Stimulated activated CD8-positive, alpha-beta memory T cell treated with anti-CD3 and anti-CD28 coated beads, Interleukin-7, amount 100 ng/mL, for 1 hour (primary cell): ENCODE data around the gene EIF2AK2.

Experiments used
- DNase-seq, 2 donors: peaks; one replicate each; pipeline ENCODE4 v3.0.0-alpha.2; 2020; ENCODE audit warnings: low read depth in 2 of 2

Gene EIF2AK2

GRCh38 chr2:37102588-37102987 is 54.2 kb downstream of the EIF2AK2 start:
- no peak for DNase-seq

GRCh38 chr2:37100054-37100453 is 56.7 kb downstream of the EIF2AK2 start:
- no peak for DNase-seq

DNA sequence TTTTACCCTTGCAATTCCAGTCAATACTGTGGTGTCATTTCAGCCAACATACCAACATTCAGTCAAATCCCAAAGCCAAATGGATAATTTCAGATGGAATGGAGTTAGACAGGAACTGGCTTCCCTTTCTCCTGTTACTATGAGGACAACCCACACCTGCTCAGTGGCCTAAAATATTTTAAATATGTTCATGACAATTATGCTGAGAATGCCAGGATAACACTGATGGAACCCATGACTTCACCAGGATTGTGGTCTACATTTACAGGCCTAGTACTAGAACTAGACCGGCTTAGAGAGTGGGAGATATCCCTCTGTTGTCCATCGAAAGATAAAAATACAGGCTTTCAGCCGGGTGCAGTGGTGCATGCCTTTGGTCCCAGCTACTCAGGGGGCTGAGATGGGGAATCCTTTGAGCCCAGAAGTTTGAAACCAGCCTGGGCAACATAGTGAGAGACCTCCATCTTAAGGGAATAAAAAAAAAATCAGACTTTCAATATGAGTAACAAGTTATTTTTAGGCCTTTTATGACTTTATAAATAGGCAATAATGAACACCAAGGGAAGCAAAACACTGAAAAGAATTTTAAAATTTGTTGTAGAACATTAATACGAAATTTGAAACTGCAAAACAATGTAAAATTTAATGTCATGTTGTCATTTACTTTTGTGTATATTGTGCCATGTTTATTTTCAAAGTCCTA is 58.2 kb downstream of the EIF2AK2 start:
- DNase-seq: no peak

GRCh38 chr2:37096568-37096967 is 60.2 kb downstream of the EIF2AK2 start:
- DNase-seq: no peak

- no peak for DNase-seq
These were observed 64.9 kb downstream of the EIF2AK2 start for GRCh38 chr2:37091873-37092272.

DNA sequence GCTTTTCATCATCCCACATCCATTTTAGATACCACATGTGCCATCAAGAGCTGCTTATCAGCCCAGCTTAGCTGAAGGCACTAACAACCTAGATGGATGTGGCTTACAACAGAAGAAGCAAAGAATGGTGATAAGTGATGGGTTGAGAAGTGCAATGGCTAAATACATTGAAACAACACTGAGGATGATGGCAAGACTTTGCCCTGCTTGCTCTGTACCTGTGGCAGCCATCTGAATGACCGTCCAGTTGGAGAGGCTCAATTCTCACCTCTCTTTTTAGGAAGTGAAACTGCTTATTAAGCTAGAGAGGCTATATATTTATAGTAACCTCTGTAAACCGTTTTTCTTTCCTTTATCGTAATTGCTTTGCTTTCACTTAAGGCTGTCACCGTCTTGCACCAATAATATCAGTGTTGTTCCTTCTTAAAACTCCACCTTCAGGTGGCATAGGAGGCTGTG is 66.7 kb downstream of the EIF2AK2 start:
- DNase-seq: no peak

DNA sequence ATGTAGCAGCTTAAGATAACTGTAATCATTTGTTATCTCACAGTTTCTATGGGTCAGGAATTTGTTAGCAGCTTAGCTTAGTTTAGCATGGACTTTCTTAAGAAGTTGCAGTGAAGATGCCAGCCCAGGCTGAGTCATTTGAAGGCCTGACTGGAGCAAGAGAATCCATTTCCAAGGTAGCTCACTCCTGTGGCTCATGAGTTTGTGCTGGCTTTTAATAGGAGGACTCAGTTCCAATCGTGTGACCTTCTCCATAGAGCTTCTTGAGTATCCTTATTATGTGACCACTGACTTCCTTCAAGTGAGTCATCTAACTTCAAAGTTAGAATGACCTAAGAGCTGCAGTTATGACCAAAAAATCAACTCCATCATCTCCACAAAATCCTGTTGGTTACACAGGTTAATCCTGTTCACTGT is 71.0 kb downstream of the EIF2AK2 start:
- no peak for DNase-seq

DNA sequence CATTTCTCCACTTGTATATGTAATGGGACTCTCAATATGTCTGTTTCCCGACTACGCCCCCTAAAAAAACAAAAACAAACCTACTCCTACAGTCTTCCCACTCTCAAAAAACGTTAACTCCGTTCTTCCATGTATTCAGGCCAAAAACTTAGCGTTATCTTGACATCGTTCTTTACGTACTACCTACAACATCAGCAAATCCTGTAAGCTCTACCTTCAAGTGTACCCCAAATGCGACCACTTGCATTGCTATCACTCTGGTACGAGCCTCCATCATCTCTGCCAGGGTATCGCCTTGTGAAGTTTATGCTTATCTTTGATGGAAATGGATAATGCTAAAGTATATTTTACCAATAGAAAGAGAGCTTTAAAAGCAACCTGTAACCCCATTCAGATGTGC is 72.0 kb downstream of the EIF2AK2 start:
- DNase-seq: no peak

DNA sequence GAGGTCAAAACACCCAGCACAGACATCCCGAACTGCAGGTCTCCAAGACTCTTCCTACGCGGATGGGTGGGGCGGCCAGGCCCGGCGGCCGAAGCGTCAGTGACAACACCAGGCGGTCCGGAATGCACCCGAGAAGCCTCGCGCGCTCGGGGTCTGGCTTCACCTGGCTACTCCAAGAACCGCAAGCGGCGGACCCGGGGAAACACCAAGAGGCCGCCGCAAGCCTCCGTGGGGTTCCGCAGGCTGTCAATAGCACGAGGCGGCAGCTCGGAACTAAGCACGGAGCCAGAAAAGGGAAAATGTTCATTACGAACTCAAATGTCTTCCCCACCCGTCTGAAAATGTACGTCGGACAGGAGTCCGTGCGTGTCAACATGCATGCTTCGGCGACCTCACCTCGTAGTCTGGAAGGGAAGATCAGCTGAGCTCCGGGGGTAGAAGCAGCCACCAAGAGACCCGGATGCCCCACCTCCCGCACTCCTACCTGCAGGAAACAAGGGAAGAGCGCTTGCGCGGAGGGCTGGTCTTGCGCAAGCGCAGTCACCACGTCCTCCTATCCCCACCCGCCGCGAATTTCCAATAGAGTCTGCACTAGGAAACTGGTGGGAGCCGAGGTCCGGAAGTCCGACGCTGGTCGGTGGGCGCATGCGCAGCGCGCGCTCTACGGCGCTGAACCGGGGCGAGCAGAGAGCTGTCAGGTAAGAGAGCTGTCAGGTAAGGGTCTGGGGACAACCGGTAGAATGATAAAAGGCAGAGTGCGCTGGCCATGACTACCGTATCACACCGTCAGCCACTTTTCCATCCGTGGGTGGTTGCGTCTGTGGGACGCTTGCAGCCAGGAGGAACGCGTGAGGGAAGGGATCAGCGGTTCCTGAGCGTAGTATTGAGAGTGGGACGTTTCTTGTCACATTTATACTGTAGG is 72.6 kb downstream of the EIF2AK2 start, which contains the start of the genes GPATCH11 and HEATR5B:
TSS of gene GPATCH11 (plus strand) at position 646 of the 922 bp plus-strand sequence. CDS start 3,864 bp downstream, outside the sequence.
TSS of gene HEATR5B (minus strand) at position 500 of the 922 bp plus-strand sequence. CDS start 958 bp downstream, outside the sequence.
- peak; percentile 76 to 81 for DNase-seq

DNA sequence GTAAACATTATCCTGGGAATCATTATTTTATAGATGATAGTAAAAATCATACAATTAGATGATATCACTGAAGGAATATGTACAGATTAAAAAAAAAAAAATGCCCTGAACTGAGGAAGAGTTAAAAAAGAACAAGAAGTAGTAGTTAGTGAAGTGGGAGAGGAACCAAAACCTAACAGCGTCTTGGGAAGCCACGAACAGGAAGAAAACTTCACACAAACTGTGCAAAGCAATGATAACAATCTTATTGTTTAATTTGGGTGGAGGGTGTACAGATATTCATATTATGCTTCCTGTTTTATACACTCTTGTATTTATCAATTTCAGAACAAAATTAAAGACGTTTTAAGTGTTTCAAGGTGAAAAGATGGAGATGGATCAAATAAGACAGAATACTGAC is 76.1 kb downstream of the EIF2AK2 start:
- no peak for DNase-seq

DNA sequence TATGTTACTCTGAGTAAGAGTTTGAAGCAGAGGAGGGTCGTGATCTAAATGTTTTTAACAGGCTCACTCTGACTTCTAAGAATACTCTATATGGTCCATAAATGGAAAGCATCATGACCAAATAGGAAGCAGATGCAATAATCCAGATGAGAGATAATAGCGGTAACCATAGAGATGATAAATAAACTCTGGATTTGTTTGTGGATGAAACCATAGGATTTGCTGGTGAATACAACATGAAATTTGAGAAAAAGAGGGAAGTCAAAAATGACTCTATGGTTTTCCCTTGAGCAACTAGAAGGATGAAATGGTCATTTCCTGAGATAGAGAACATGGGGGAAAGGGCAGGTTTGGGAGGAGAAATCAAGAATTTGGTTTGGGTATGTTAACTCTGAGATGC is 76.5 kb downstream of the EIF2AK2 start:
- DNase-seq: no peak

DNA sequence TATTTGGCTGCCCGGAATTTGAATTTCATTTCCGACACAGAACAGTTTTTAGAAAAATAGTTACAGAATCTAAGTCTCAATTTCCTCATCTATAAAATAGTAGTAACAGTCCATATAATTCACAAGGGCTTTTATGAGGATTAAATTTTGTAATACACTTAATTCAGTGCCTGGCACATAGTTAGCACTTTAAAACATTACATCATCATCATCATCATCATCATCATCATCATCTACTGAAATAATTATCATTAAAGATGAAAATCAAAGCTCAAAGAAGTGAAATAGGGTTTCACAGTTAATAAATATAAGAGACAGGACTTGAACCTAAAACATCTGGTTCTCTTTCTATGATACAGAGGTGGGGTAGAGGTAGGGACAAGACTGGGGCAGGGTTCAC is 85.8 kb downstream of the EIF2AK2 start:
- DNase-seq: no peak

DNA sequence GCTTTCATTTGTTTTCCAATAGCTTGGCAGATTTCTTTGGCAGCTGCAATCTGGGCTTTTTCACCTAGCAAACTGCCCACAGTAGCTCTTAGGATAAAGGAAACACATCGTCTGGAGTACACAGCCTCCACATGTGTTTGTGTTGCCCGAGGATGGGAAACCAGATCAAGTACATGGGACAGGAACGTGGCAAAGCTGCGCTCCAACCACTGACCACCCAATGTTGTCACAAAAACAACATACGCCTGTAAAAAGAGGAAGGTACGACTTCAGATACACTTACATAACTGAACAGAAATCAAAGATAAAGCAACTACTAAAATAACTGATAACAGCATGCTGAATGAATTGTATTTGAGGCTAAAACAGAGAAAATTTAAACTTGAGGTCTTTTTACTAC is 88.1 kb downstream of the EIF2AK2 start:
- no peak for DNase-seq

DNA sequence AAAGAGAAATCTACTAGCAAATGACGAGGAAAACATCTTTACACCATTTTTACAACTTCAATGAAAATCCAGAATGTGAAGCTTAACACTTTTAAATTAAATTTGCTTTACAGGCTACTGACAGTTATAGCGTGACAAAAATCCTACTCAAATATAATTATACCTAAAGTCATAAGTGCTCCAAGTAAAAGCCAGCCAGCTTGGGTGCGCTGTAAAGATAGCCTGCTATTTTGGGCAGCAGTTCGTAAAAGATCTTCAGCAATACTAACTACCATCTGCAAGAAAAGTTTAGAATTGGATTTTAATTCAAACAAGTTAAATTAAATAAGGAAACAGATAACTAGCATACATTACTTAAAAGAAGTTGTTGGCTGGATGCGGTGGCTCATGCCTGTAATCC is 95.0 kb downstream of the EIF2AK2 start:
- no peak for DNase-seq

DNA sequence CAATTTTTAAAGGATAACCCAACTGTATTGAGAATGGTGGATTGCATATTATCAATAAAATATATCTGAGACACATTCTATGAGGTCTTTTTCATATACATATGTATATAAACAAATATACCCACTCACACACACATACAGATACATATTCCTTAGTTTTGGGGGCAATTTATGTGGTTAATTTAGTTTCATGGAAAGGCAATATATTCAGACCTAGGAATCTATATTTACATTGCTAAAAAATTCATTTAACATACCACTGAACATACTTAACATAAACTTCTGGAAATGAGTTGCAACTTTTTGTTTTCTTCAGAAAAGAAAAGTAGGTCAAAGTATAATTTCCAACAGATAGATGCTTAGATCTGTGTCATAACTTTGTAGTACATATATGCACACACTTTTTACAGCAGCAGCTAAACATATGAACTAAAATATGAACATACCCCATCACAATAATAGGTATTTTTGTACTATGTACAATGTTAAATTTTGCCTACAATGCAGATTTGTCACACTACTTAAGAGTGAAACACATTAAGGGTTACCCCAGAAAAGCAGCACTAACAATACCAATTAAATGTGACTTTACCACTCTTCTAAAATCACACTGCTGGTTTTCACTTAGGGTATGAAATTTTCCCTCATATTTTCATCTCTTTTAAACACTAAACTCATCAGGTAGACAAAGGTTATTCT is 95.6 kb downstream of the EIF2AK2 start:
- no peak for DNase-seq

DNA sequence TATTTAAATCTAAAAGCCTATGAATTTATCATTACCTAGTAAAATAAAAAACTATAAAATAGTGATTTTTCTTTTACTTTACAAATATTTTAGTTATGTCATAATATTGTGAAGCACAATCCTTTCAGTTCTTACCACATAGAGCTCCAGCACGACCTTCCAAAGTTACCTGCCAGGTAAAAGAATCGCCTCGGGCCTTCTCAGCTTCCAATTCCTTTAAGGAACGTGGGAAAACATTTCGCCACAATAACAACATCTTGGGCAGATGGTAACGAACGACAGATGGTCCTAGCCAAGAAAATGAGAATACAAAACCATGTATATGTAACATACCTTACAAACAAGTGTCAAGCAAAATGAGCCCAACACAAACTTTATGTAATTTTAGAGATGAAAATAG is 96.3 kb downstream of the EIF2AK2 start:
- no peak for DNase-seq

DNA sequence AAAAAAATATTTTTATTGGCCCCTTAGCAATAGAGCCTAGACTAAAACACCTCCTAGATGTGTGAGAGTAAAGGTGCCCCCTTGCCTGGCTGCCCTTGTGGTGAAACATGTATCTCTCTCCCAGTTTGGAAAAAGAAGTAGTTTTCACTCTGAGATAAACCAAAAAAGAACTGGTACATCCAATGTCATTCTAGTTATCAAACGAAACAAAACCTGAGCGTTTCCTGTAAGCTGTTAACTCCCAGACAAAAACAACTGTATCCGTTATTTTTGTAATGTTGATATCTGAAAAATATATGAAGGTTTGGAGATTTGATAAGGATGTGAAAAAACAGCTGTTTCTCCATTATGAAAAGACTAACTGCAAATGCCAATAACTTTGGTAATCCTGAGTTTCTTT is 96.9 kb downstream of the EIF2AK2 start:
- DNase-seq: no peak

DNA sequence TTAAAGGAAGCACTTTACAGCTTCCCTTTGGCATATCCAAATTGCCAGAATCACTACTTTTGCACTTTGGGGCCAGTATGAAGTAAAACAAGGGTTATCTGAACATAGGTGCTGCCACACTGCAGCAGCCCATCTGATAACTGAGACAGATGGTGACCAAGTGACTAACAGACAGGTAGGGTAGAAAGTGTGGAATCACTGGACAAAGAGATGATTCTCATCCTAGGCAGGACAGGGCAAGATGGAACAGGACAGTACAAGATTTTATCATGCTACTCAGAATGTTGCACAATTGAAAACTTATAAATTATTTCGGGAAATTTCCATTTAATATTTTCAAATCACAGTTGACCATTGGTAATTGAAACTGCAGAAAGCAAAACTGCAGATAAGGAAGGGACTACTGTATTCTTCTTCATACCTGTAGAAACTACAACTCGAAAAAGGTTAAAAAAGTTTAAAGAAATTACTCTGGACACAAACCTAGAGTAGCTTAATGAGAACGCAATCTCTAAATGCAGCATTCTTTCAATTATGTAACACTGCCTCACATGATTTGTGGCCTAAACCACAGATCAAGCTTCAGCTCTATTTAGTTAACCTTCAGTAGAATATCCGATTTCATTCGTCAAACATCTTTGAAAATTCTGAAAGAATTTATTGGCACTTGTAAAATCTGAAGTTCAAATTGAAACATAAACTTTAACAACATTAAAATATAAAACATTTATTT is 104.0 kb downstream of the EIF2AK2 start:
- no peak for DNase-seq
